Right renal pelvis (tissue), 4 donors: ENCODE data around the gene ZNF883. TPM values are rescaled to one million over a fixed set of nuclear protein-coding genes. Genes with fewer than 3 reads are reported as not detected.

Experiments used
- DNase-seq, 4 donors: peaks; one replicate each; pipeline ENCODE4 v3.0.0-alpha.2; 2013; ENCODE audit warnings: low read depth in 4 of 4, low spot score in 3 of 4, missing footprints in 1 of 4
- polyA plus RNA-seq, 4 donors: library from polyadenylated mRNA; unstranded; fragments of 120-200 nt; gene quantifications; one replicate each; pipeline ENCODE4 v1.2.1, GENCODE V29; 2013; ENCODE audit not compliant: insufficient read length in 4 of 4

ZNF883 gene
- polyA plus RNA-seq, 4 donors, result 8.1 to 13.0 (median 10.2) TPM

- DNase-seq, result peak in 1 of 4 donors; percentile 10
These were observed 90.4 kb downstream of the ZNF883 start for GRCh38 chr9:112921549-112921948.

- DNase-seq, result no peak
These were observed 94.0 kb downstream of the ZNF883 start for GRCh38 chr9:112917987-112918362.

GRCh38 chr9:112917047-112917986 lies 94.7 kb downstream of the ZNF883 start:
- DNase-seq, result no peak

- DNase-seq, result no peak
These were observed 97.5 kb downstream of the ZNF883 start for GRCh38 chr9:112914524-112914923.

- no peak for DNase-seq
These were observed 98.7 kb downstream of the ZNF883 start for GRCh38 chr9:112913326-112913725.

- no peak for DNase-seq
These were observed 99.4 kb downstream of the ZNF883 start for GRCh38 chr9:112912636-112913035.

GRCh38 chr9:112911736-112912135 lies 100.3 kb downstream of the ZNF883 start:
- DNase-seq, result no peak

Other genes with a start within 250 kb of the ZNF883 start
- under 1 TPM; 0.10 to 0.40 (median 0.20) TPM for gene SLC46A2, start 121.3 kb downstream of the ZNF883 start, polyA plus RNA-seq
- gene ZFP37, start 44.5 kb upstream of the ZNF883 start, polyA plus RNA-seq, result 10 to 100 TPM in 3 of 4 donors, 1 to 10 TPM in 1; 9.3 to 15.5 (median 13.8) TPM
- gene SLC31A2, start 138.8 kb upstream of the ZNF883 start, polyA plus RNA-seq, result 1 to 10 TPM; 2.6 to 5.3 (median 4.0) TPM
- 10 to 100 TPM; 26.1 to 30.0 (median 29.7) TPM for gene FKBP15, start 209.1 kb upstream of the ZNF883 start, polyA plus RNA-seq
- 10 to 100 TPM; 25.5 to 29.6 (median 26.6) TPM for gene SLC31A1, start 209.4 kb upstream of the ZNF883 start, polyA plus RNA-seq